ENCODE results near the gene MAPK6.
A peak's percentile ranks its signal among the peaks of the same experiment; 100 is the strongest.

MAPK6 gene

DNA sequence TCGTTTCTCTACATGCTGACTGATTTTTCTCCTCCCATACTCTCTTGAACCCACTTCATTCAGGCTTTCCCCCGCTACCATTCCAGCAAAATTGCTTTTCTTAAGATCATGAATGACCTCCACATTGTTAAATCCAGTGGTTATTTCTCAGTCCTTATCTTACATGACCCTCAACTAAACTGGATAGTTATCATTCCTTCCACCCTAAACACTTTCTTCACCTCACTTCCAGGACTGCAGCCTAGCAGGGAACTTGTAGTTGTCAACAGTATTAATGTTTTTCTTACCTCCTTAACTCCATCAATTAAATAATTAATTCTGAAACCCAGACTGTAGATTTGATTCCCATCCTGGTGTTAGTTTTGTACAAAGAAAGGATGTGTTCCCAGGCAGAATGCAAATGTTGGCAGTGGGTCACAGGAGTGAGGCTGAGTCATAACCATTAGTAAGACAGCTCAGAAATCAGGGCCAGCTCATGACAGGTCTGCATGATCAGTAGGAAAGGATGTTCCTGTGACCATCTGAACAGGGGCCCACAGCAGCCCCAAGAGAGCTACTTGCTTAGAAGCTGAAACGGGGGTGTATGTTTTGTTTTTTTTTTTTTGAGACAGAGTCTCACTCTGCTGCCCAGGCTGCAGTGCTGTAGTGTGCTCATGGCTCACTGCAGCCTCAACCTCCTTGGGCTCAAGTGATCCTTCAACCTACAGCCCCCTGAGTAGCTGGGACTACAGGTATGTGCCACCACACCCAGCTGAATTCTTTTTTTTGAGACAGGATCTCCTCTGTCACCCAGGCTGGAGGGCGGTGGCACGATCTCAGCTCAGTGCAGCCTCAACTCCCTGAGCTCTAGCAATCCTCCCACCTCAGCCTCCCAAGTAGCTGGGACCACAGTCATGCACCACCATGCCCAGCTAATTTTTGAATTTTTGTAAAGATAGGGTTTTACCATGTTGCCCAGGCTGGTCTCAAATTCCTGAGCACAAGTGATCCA lies 84.5 kb downstream of the MAPK6 start:
- DNase-seq (ENCODE audit: low spot score), result peak; percentile 97

DNA sequence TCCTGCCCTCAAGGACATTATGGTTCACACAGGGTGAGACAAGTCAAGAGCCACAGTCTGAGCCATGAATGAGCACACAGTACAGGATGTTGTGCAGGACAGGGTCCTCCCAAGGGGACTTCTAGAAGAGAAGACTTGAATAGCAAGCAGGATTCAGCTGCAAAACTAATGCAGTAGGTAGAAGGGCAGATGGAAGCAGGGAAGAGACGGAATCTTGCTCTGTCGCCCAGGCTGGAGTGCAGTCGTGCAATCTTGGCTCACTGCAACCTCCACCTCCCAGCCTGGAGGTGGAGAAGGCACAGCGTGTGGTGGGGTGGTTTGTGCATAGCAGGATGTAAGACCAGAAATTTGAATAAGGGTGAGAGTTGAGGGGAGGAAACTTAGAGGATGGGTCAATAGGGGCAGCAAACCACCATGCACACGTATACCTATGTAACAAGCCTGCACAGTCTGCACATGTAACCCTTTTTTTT lies 85.5 kb downstream of the MAPK6 start:
- no peak for DNase-seq (ENCODE audit: low spot score)

GRCh38 chr15:52105846-52106245 lies 86.8 kb downstream of the MAPK6 start:
- no peak for DNase-seq (ENCODE audit: low spot score)

DNA sequence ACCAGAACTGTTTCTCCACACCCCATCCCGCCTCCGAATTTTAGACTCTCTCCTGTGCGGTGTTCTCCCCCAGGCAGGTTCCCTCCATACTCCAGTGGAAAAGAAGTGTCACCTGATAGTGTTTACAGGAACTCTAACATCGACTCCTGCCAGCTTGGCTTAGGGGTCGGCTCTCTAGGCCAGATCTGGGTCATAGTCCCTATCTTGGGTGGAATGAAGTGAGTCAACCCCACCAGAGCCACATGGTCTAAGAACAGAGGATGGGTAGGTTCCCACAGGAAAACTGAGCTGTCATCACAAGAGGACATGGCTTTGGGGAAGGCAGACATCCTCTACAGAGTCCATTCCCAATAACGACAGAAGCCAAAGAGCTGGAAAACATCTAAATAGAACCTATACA lies 87.6 kb downstream of the MAPK6 start:
- no peak for DNase-seq (ENCODE audit: low spot score)

DNA sequence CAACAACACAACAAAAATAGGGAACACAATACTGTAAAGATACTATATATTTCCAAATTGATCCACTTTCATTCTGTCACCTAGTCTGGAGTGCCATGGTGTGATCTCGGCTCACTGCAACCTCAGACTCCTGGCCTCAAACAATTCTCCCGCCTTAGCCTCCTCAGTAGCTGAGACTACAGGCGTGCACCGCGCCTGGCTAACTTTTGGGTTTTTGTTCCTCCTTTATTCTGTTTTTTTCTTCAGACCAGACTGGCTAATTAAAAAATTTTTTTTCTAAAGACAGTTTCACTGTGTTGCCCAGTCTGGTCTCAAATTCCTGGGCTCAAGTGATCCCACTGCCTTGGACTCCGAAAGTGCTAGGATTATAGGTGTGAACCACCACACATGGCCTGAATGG lies 88.2 kb downstream of the MAPK6 start:
- no peak for DNase-seq (ENCODE audit: low spot score)

DNA sequence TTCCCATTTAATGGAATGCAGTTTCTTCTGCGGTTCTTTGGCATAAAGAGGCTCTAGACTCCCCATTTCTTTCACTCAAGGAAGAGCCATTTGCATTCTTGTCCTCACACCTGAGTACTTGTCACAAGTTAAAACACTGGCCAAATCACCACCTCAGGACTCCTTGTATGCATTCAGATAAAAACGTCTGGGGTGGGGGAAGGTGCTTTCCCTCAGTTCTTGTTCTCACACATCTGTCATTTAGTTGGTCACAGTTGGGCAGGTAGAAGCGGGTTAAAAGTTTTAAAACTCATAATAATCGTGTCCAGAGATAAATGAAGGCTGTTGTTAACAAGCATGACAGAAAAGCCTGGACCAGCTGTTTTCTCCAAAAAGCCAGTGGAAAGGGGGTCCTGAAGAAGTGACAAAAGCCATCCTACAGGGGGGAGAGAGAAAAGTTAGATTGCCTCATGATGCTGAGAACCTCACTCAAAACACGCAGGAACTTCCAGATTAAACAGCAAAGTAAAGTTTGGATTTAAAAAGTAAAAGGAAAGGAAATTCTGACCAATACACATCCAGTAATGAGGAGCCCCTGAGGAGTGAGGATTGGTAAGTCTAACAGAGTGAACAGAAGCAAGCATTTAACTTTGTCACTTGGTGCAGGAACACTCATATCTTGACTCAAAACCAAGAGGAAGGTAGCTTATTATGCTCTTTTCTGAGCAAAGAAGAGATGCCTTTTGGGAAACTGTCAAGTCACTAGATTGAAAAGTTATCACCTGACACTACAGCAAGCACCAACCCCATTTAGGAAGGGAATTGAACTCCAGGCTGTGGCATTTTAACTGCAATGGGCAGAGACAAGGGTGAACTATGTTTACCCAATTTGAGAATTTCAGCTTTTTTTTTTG lies 90.8 kb downstream of the MAPK6 start:
- DNase-seq (ENCODE audit: low spot score), result no peak

DNA sequence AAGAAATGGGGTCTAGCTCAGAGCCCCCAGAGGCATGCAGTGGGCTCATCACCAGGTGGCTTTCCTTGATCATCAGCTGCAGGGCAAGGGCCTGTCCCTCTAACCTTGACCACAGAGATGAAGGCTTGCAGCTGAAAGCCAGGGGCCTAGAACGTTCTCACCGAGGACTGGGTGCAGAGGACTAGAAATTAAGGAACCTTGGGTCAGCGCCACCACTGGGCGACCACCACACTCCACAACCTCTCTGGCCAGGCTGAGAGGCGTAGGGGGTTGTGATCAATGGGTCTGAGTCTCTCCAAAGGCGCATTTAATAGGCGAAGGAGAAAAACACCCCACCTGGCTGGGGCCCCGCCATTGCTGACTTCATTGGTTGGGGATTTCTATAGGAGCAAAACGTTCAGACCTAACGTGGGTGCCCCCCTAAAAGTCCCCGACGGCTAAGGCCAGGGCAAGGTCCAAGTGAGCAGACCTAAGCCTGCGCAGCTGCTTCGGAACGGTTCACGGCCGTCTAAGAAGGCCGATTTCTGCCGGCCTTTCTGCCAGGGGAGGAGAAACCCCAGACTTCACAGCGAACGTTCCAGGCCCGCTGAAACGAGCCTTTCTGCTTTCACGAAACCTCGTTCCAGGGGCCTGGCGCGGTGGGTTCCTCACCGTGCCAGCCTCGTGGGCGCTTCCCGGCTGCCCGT lies 92.6 kb downstream of the MAPK6 start:
- no peak for DNase-seq (ENCODE audit: low spot score)

- DNase-seq (ENCODE audit: low spot score), result no peak
Measured at GRCh38 chr15:52112203-52112750, 93.3 kb downstream of the MAPK6 start.

DNA sequence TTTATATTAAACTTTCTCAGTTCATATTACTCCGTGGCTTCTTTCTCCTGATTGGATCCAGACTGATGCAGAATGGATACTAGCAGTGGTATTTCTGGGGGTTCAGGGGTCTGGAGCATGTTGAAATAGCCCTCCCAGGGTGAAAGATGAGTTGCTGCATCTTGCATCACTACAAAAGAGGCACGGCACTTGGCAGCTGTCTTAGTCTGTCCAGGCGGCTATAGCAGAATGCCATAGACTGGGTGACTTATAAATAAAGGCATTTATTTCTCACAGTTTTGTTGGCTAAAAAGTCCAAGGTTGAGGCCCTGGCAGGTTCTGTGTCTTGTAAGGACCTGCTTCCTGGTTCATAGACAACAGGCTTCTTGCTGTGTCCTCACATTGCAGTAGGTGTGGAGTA lies 94.2 kb downstream of the MAPK6 start:
- DNase-seq (ENCODE audit: low spot score), result no peak

DNA sequence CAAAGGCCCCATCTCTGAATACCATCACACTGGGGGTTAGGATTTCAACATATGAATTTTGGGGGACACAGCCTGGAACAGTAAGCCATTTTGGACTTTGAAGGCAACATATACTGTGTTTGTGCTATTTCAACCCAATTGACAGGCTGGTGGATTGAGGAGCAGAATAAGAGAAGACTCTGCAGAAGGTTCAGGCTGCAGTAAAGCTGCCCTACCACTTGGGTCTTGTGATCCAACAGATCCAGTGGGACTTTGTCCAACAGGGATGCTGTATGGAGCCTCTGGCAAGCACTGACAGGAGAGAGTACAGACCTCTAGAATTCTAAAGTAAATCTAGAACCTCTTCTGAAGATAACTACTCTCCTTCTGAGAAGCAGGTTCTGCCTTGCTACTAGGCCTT lies 94.7 kb downstream of the MAPK6 start:
- no peak for DNase-seq (ENCODE audit: low spot score)

GRCh38 chr15:52114261-52115055 lies 95.4 kb downstream of the MAPK6 start:
- DNase-seq (ENCODE audit: low spot score), result no peak

GRCh38 chr15:52115598-52116427 lies 96.8 kb downstream of the MAPK6 start:
- DNase-seq (ENCODE audit: low spot score), result no peak
